NCI-H2227 (cell line): ENCODE data around the gene KIF4B.

Source experiments
- DNase-seq: peaks from one replicate; lab custom pipeline; 2025; ENCODE audit not compliant: unreplicated experiment; lab: John Stamatoyannopoulos, UW

KIF4B gene

DNA sequence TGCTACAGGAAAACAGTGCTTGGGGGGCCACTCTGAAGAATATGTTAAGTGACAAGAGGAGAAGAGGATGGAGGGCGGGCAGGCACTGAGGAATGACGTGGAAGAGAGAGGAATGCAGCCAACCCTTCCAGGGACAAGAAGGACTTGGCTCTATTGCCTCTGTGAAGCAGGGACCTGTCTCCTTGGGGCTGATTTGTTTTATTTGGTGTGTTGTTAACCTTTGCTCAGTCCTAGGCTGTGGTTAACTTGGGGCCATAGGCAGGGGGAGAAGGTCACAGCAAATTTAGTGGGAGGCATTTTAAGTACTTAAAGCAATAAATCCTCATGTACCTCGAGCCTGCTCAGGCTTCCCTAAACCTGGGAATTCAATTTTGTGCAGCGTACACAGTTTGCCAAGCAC is 39.9 kb downstream of the KIF4B start:
- DNase-seq = no peak

DNA sequence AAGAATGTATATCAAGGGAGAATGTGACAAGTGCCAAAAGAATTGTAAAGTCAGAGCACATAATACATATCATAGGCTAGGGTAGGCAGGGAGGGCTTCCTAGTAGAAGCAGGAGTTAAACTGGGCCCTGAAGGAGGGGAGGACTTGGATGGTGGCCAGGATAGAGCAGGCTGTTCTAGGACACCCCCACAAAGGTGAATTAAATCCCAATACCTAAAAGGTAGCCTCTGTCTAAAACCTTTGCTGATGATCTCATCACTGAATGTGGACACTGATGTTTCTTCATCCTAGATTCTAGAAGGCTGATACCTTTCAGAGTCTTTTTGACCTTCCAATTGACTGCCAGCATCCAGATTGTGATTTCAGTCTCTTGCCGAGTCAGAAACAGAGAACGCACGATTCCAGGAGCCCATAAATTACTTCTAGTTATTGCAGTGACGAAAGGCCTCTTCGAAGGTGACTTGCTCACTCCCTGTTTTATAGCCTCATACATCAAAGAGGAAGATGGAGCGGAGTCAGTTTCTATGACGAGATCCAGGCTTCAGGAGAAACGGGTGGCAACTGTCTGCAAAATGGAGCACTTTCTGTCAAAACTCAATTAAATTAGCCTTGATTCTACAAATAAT is 43.2 kb downstream of the KIF4B start:
- no peak for DNase-seq

DNA sequence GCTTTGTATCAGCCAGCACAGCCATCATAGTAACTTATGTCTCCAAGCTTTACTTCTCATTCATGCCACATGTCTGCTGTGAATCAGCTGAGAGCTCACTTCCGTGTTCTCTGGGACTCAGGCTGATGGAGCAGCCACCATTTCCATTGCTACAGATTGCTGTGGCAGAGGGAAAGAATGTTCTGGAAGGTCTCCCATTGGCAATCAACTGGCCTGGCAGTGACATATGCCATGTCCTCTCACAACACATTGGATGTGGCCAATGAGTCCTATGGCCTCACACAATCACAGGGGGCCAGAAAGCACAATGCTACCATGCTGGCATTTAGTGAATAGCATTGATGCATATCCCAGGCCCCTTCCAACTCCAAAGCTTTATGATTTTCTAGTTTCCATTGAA is 44.1 kb downstream of the KIF4B start:
- no peak for DNase-seq

GRCh38 chr5:155064580-155064979 is 51.0 kb downstream of the KIF4B start:
- no peak for DNase-seq

- no peak for DNase-seq
These were observed 53.5 kb downstream of the KIF4B start for GRCh38 chr5:155066886-155067595.
